ENCODE results near the gene HEXIM2. TPM values are rescaled to one million over a fixed set of nuclear protein-coding genes. Genes with fewer than 3 reads are reported as not detected.

The HEXIM2 gene
- total RNA-seq, 1 experiment from 2014 or later, result 11.9 TPM

DNA sequence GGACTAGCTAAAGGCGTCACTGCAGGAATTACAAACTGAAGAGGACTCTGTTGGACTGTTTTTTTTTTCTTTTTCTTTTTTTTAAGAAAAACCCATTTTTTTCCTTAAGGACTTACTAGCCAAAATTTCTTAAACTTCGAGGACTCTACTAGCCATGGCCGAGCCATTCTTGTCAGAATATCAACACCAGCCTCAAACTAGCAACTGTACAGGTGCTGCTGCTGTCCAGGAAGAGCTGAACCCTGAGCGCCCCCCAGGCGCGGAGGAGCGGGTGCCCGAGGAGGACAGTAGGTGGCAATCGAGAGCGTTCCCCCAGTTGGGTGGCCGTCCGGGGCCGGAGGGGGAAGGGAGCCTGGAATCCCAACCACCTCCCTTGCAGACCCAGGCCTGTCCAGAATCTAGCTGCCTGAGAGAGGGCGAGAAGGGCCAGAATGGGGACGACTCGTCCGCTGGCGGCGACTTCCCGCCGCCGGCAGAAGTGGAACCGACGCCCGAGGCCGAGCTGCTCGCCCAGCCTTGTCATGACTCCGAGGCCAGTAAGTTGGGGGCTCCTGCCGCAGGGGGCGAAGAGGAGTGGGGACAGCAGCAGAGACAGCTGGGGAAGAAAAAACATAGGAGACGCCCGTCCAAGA, 12.5 kb upstream of the HEXIM2 start (continued):
- TF ChIP-seq TEAD1 (CRISPR knock-in tag; IDR thresholded peaks at IDR 0.05) (0 out of 2 replicates have a peak, but pooled peaks have one; percentile 26), TEAD4 (CRISPR knock-in tag; IDR thresholded peaks at IDR 0.05) (peak; percentile 18; the same call in 1 of the 2 replicates)
- TF ChIP-seq, protein P1, sequence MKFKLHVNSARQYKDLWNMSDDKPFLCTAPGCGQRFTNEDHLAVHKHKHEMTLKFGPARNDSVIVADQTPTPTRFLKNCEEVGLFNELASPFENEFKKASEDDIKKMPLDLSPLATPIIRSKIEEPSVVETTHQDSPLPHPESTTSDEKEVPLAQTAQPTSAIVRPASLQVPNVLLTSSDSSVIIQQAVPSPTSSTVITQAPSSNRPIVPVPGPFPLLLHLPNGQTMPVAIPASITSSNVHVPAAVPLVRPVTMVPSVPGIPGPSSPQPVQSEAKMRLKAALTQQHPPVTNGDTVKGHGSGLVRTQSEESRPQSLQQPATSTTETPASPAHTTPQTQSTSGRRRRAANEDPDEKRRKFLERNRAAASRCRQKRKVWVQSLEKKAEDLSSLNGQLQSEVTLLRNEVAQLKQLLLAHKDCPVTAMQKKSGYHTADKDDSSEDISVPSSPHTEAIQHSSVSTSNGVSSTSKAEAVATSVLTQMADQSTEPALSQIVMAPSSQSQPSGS (CRISPR knock-in tag; IDR thresholded peaks at IDR 0.05; ENCODE audit: borderline replicate concordance, low read depth), result no peak
- TF ChIP-seq, protein P2, sequence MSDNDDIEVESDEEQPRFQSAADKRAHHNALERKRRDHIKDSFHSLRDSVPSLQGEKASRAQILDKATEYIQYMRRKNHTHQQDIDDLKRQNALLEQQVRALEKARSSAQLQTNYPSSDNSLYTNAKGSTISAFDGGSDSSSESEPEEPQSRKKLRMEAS (CRISPR knock-in tag; IDR thresholded peaks at IDR 0.05), result 0 out of 2 replicates have a peak, but pooled peaks have one; percentile 15
- TF ChIP-seq, protein P3, sequence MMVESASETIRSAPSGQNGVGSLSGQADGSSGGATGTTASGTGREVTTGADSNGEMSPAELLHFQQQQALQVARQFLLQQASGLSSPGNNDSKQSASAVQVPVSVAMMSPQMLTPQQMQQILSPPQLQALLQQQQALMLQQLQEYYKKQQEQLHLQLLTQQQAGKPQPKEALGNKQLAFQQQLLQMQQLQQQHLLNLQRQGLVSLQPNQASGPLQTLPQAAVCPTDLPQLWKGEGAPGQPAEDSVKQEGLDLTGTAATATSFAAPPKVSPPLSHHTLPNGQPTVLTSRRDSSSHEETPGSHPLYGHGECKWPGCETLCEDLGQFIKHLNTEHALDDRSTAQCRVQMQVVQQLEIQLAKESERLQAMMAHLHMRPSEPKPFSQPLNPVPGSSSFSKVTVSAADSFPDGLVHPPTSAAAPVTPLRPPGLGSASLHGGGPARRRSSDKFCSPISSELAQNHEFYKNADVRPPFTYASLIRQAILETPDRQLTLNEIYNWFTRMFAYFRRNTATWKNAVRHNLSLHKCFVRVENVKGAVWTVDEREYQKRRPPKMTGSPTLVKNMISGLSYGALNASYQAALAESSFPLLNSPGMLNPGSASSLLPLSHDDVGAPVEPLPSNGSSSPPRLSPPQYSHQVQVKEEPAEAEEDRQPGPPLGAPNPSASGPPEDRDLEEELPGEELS (CRISPR knock-in tag; IDR thresholded peaks at IDR 0.05), result no peak

DNA sequence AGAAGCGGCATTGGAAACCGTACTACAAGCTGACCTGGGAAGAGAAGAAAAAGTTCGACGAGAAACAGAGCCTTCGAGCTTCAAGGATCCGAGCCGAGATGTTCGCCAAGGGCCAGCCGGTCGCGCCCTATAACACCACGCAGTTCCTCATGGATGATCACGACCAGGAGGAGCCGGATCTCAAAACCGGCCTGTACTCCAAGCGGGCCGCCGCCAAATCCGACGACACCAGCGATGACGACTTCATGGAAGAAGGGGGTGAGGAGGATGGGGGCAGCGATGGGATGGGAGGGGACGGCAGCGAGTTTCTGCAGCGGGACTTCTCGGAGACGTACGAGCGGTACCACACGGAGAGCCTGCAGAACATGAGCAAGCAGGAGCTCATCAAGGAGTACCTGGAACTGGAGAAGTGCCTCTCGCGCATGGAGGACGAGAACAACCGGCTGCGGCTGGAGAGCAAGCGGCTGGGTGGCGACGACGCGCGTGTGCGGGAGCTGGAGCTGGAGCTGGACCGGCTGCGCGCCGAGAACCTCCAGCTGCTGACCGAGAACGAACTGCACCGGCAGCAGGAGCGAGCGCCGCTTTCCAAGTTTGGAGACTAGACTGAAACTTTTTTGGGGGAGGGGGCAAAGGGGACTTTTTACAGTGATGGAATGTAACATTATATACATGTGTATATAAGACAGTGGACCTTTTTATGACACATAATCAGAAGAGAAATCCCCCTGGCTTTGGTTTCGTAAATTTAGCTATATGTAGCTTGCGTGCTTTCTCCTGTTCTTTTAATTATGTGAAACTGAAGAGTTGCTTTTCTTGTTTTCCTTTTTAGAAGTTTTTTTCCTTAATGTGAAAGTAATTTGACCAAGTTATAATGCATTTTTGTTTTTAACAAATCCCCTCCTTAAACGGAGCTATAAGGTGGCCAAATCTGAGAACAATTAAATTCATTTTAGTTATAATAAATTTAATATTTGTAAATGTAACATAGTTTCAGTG, 11.7 kb upstream of the HEXIM2 start:
- Mint-ChIP-seq H3K27me3 (ENCODE audit: low read depth) (peaks cover 5% of the 10 kb centered on the region; the same call in 1 of the 2 replicates), H3K4me1 (peaks cover 30% of the 10 kb centered on the region), H3K9me3 (no peaks in the 10 kb centered on the region), H3K27ac (peak overlapping the region; percentile 90), H3K4me3 (peak overlapping the region; percentile 98), H3K36me3 (no peaks in the 10 kb centered on the region; the same call in 1 of the 2 replicates)
- CTCF ChIA-PET, result interaction anchor here (0.5 to 16.3 kb wide), 30 partner anchors 10 to 1033 kb away, joined by 3 to 531 read pairs (median 5); partner anchors contain the start of genes ACBD4, FMNL1, HEXIM2 and MAP3K14
- POLR2A ChIA-PET, result interaction anchor here (0.5 to 6.1 kb wide), 15 partner anchors 9 to 396 kb away, joined by 3 to 242 read pairs (median 4); partner anchors contain the start of genes ACBD4 and HEXIM2
- peak; percentile 48 for DNase-seq (ENCODE audit: low spot score)
- TF ChIP-seq SOX15 (CRISPR knock-in tag; IDR thresholded peaks at IDR 0.05) (no peak), FOXP1 (CRISPR knock-in tag; IDR thresholded peaks at IDR 0.05; ENCODE audit: borderline replicate concordance) (0 out of 2 replicates have a peak, but pooled peaks have one; percentile 32), ATF1 (CRISPR knock-in tag; IDR thresholded peaks at IDR 0.05) (0 out of 2 replicates have a peak, but pooled peaks have one; percentile 11), GABPB1 (CRISPR knock-in tag; IDR thresholded peaks at IDR 0.05) (0 out of 2 replicates have a peak, but pooled peaks have one; percentile 29), ZNF396 (CRISPR knock-in tag; IDR thresholded peaks at IDR 0.05; ENCODE audit: borderline replicate concordance) (no peak), SMAD4 (CRISPR knock-in tag; IDR thresholded peaks at IDR 0.05) (0 out of 2 replicates have a peak, but pooled peaks have one; percentile 32), NFE2L1 (CRISPR knock-in tag; IDR thresholded peaks at IDR 0.05) (0 out of 2 replicates have a peak, but pooled peaks have one; percentile 17), KAT7 (CRISPR knock-in tag; IDR thresholded peaks at IDR 0.05; ENCODE audit: borderline replicate concordance) (0 out of 2 replicates have a peak, but pooled peaks have one; percentile 69)
- TF ChIP-seq, protein P4, sequence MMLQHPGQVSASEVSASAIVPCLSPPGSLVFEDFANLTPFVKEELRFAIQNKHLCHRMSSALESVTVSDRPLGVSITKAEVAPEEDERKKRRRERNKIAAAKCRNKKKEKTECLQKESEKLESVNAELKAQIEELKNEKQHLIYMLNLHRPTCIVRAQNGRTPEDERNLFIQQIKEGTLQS (CRISPR knock-in tag; conservative IDR thresholded peaks at IDR 0.05), result no peak
- TF ChIP-seq, protein P5, sequence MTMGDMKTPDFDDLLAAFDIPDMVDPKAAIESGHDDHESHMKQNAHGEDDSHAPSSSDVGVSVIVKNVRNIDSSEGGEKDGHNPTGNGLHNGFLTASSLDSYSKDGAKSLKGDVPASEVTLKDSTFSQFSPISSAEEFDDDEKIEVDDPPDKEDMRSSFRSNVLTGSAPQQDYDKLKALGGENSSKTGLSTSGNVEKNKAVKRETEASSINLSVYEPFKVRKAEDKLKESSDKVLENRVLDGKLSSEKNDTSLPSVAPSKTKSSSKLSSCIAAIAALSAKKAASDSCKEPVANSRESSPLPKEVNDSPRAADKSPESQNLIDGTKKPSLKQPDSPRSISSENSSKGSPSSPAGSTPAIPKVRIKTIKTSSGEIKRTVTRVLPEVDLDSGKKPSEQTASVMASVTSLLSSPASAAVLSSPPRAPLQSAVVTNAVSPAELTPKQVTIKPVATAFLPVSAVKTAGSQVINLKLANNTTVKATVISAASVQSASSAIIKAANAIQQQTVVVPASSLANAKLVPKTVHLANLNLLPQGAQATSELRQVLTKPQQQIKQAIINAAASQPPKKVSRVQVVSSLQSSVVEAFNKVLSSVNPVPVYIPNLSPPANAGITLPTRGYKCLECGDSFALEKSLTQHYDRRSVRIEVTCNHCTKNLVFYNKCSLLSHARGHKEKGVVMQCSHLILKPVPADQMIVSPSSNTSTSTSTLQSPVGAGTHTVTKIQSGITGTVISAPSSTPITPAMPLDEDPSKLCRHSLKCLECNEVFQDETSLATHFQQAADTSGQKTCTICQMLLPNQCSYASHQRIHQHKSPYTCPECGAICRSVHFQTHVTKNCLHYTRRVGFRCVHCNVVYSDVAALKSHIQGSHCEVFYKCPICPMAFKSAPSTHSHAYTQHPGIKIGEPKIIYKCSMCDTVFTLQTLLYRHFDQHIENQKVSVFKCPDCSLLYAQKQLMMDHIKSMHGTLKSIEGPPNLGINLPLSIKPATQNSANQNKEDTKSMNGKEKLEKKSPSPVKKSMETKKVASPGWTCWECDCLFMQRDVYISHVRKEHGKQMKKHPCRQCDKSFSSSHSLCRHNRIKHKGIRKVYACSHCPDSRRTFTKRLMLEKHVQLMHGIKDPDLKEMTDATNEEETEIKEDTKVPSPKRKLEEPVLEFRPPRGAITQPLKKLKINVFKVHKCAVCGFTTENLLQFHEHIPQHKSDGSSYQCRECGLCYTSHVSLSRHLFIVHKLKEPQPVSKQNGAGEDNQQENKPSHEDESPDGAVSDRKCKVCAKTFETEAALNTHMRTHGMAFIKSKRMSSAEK (CRISPR knock-in tag; IDR thresholded peaks at IDR 0.05; ENCODE audit: borderline replicate concordance), result no peak
- TF ChIP-seq, protein P3 (CRISPR knock-in tag; IDR thresholded peaks at IDR 0.05), result 0 out of 2 replicates have a peak, but pooled peaks have one; percentile 49
- TF ChIP-seq, protein P6, sequence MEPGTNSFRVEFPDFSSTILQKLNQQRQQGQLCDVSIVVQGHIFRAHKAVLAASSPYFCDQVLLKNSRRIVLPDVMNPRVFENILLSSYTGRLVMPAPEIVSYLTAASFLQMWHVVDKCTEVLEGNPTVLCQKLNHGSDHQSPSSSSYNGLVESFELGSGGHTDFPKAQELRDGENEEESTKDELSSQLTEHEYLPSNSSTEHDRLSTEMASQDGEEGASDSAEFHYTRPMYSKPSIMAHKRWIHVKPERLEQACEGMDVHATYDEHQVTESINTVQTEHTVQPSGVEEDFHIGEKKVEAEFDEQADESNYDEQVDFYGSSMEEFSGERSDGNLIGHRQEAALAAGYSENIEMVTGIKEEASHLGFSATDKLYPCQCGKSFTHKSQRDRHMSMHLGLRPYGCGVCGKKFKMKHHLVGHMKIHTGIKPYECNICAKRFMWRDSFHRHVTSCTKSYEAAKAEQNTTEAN (CRISPR knock-in tag; IDR thresholded peaks at IDR 0.05), result 0 out of 2 replicates have a peak, but pooled peaks have one; percentile 46
- TF ChIP-seq, protein P7, sequence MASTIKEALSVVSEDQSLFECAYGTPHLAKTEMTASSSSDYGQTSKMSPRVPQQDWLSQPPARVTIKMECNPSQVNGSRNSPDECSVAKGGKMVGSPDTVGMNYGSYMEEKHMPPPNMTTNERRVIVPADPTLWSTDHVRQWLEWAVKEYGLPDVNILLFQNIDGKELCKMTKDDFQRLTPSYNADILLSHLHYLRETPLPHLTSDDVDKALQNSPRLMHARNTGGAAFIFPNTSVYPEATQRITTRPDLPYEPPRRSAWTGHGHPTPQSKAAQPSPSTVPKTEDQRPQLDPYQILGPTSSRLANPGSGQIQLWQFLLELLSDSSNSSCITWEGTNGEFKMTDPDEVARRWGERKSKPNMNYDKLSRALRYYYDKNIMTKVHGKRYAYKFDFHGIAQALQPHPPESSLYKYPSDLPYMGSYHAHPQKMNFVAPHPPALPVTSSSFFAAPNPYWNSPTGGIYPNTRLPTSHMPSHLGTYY (CRISPR knock-in tag; IDR thresholded peaks at IDR 0.05), result no peak
- ATAC-seq, result no peak

All from WTC11 (cell line).